ENCODE data around the gene SENP7. TPM values are rescaled to one million over a fixed set of nuclear protein-coding genes. Genes with fewer than 3 reads are reported as not detected.
"Not testable (repeated sequence)": the region's sequence is repeated elsewhere in the genome, so short reads cannot be mapped to it uniquely, and the experiment has no call there.

The SENP7 gene
- total and polyA plus RNA-seq, 2 donors (not counting 1 experiment from before 2014, with no cell fraction given) = 14.7 to 50.3 TPM

- 14% methylated on average over 2 of the region's 3 CpGs for WGBS (ENCODE audit: insufficient coverage)
- Mint-ChIP-seq H3K27me3 (no peaks in the 10 kb centered on the region), H3K27ac (no peak overlapping the region), H3K4me1 (peaks cover 42% of the 10 kb centered on the region), H3K4me3 (no peak overlapping the region), H3K9me3 (ENCODE audit: insufficient read depth) (no peaks in the 10 kb centered on the region)
- Histone ChIP-seq H4K20me1 (ENCODE audit: control insufficient read depth, insufficient read depth, low read length, poor library complexity, severe bottlenecking) (peaks cover 21% of the 10 kb centered on the region), H3K79me2 (ENCODE audit: control insufficient read depth, insufficient read depth, low read length) (peaks cover 75% of the 10 kb centered on the region), H3K9me3 (ENCODE audit: control extremely low read depth in 1 of 3, control insufficient read depth in 2 of 3, insufficient read depth in 1 of 3, low read length in 2 of 3) (no peaks in the 10 kb centered on the region), H3K4me2 (replicated peaks; ENCODE audit: low read depth, low read length, poor library complexity, severe bottlenecking) (peak overlapping the region; percentile 10), H2AFZ (ENCODE audit: insufficient read depth, low read depth, low read length, poor library complexity, severe bottlenecking) (no peak overlapping the region), H3K36me3 (replicated peaks in 1 of 2; ENCODE audit: control extremely low read depth in 1 of 2, control insufficient read depth in 1 of 2, extremely low read depth in 1 of 2, insufficient read depth in 2 of 2, low read length in 1 of 2) (peaks cover 3 to 15% of the 10 kb centered on the region in 2 experiments), H3K4me1 (ENCODE audit: control insufficient read depth in 2 of 2, insufficient read depth in 2 of 2, low read length in 2 of 2) (peaks cover 6 to 7% of the 10 kb centered on the region in 2 donors), H3K27ac (ENCODE audit: low read length in 2 of 2) (no peak overlapping the region), H3K27me3 (replicated peaks in 1 of 4; ENCODE audit: control extremely low read depth in 1 of 4, control insufficient read depth in 3 of 4, insufficient read depth in 4 of 4, low read length in 3 of 4) (no peaks in the 10 kb centered on the region), H3K9ac (ENCODE audit: low read length) (no peak overlapping the region), H3K4me3 (ENCODE audit: control extremely low read depth in 1 of 5, extremely low read depth in 1 of 5, insufficient read depth in 1 of 5, low read depth in 2 of 5, low read length in 4 of 5) (no peak overlapping the region)
- DNase-seq (no peak), ATAC-seq (ENCODE audit: low read depth) (no peak)
- intact Hi-C loops (cut with micrococcal nuclease) = no loop called here
- TF ChIP-seq EZH2 (IDR thresholded peaks at IDR 0.05; ENCODE audit: borderline replicate concordance, insufficient read depth, low read depth, low read length, poor library complexity, severe bottlenecking) = no peak
- TF ChIP-seq, protein P1, sequence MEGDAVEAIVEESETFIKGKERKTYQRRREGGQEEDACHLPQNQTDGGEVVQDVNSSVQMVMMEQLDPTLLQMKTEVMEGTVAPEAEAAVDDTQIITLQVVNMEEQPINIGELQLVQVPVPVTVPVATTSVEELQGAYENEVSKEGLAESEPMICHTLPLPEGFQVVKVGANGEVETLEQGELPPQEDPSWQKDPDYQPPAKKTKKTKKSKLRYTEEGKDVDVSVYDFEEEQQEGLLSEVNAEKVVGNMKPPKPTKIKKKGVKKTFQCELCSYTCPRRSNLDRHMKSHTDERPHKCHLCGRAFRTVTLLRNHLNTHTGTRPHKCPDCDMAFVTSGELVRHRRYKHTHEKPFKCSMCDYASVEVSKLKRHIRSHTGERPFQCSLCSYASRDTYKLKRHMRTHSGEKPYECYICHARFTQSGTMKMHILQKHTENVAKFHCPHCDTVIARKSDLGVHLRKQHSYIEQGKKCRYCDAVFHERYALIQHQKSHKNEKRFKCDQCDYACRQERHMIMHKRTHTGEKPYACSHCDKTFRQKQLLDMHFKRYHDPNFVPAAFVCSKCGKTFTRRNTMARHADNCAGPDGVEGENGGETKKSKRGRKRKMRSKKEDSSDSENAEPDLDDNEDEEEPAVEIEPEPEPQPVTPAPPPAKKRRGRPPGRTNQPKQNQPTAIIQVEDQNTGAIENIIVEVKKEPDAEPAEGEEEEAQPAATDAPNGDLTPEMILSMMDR (IDR thresholded peaks at IDR 0.05) = no peak
- CTCF ChIA-PET = no interaction called here
- POLR2A ChIA-PET = no interaction called here
These were observed 34.0 kb downstream of the SENP7 start for GRCh38 chr3:101478980-101479379.

DNA sequence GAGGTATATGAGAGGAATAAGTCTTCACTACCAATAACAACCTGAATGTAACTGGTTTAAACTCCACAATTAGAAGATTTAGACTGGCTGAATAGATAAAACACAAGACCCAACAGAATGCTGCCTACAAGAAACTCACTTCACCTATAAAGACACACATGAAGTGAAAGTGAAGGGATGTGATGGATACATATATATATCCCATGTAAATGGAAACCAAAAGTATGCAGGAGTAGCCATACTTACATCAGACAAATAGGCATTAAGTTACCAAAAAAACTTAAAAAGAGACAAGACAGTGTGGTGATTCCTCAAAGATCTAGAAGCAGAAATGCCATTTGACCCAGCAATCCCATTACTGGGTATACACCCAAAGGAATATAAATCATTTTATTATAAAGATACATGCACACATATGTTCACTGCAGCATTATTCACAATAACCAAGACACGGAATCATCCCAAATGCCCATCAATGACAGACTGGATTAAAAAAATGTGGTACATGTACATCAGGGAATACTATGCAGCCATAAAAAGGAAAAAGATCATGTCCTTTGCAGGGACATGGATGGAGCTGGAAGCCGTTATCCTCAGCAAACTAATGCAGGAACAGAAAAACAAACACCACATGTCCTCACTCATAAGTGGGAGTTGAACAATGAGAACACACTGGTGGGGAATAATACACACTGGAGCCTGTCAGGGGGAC lies 38.0 kb downstream of the SENP7 start:
- intact Hi-C loops (cut with micrococcal nuclease); H3K4me3 ChIP-seq (ENCODE audit: control extremely low read depth in 1 of 5, extremely low read depth in 1 of 5, insufficient read depth in 1 of 5, low read depth in 2 of 5, low read length in 4 of 5); DNase-seq; ATAC-seq (ENCODE audit: low read depth); H3K9me3 ChIP-seq (ENCODE audit: control extremely low read depth in 1 of 3, control insufficient read depth in 2 of 3, insufficient read depth in 1 of 3, low read length in 2 of 3); H3K9me3 Mint-ChIP-seq (ENCODE audit: insufficient read depth); H3K4me1 ChIP-seq (ENCODE audit: control insufficient read depth in 2 of 2, insufficient read depth in 2 of 2, low read length in 2 of 2); H3K27me3 ChIP-seq (replicated peaks in 1 of 4; ENCODE audit: control extremely low read depth in 1 of 4, control insufficient read depth in 3 of 4, insufficient read depth in 4 of 4, low read length in 3 of 4); POLR2A ChIA-PET; H3K27me3 Mint-ChIP-seq; H3K4me2 ChIP-seq (replicated peaks; ENCODE audit: low read depth, low read length, poor library complexity, severe bottlenecking); H3K27ac Mint-ChIP-seq; H3K27ac ChIP-seq (ENCODE audit: low read length in 2 of 2); H3K4me3 Mint-ChIP-seq; H3K9ac ChIP-seq (ENCODE audit: low read length); CTCF ChIA-PET; H2AFZ ChIP-seq (ENCODE audit: insufficient read depth, low read depth, low read length, poor library complexity, severe bottlenecking): not testable (repeated sequence)
- H3K4me1 Mint-ChIP-seq = peaks cover 42% of the 10 kb centered on the region
- H3K36me3 ChIP-seq (replicated peaks in 1 of 2; ENCODE audit: control extremely low read depth in 1 of 2, control insufficient read depth in 1 of 2, extremely low read depth in 1 of 2, insufficient read depth in 2 of 2, low read length in 1 of 2) = peaks cover 4 to 18% of the 10 kb centered on the region in 2 experiments
- no CpG with 5 or more reads among the region's 2 CpGs for WGBS (ENCODE audit: insufficient coverage)
- H4K20me1 ChIP-seq (ENCODE audit: control insufficient read depth, insufficient read depth, low read length, poor library complexity, severe bottlenecking) = peaks cover 19% of the 10 kb centered on the region
- H3K79me2 ChIP-seq (ENCODE audit: control insufficient read depth, insufficient read depth, low read length) = peaks cover 57% of the 10 kb centered on the region

DNA sequence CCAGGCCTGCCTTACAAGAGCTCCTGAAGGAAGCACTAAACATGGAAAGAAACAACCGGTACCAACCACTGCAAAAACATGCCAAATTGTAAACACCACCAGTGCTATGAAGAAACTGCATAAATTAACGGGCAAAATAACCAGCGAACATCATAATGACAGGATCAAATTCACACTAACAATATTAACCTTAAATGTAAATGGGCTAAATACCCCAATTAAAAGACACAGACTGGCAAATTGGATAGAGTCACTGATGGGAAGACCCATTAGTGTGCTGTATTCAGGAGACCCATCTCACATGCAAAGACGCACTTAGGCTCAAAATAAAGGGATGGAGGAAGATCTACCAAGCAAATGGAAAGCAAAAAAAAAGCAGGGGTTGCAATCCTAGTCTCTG lies 44.3 kb downstream of the SENP7 start:
- Histone ChIP-seq H4K20me1 (ENCODE audit: control insufficient read depth, insufficient read depth, low read length, poor library complexity, severe bottlenecking) (peaks cover 14% of the 10 kb centered on the region), H3K79me2 (ENCODE audit: control insufficient read depth, insufficient read depth, low read length) (peaks cover 47% of the 10 kb centered on the region)
- H3K4me3 Mint-ChIP-seq; H3K9me3 Mint-ChIP-seq (ENCODE audit: insufficient read depth); H2AFZ ChIP-seq (ENCODE audit: insufficient read depth, low read depth, low read length, poor library complexity, severe bottlenecking); intact Hi-C loops (cut with micrococcal nuclease); DNase-seq; CTCF ChIA-PET; H3K4me1 ChIP-seq (ENCODE audit: control insufficient read depth in 2 of 2, insufficient read depth in 2 of 2, low read length in 2 of 2); H3K4me2 ChIP-seq (replicated peaks; ENCODE audit: low read depth, low read length, poor library complexity, severe bottlenecking); H3K27ac ChIP-seq (ENCODE audit: low read length in 2 of 2); ATAC-seq (ENCODE audit: low read depth); H3K27me3 ChIP-seq (replicated peaks in 1 of 4; ENCODE audit: control extremely low read depth in 1 of 4, control insufficient read depth in 3 of 4, insufficient read depth in 4 of 4, low read length in 3 of 4); H3K27me3 Mint-ChIP-seq; H3K9me3 ChIP-seq (ENCODE audit: control extremely low read depth in 1 of 3, control insufficient read depth in 2 of 3, insufficient read depth in 1 of 3, low read length in 2 of 3); H3K9ac ChIP-seq (ENCODE audit: low read length); H3K27ac Mint-ChIP-seq; H3K4me3 ChIP-seq (ENCODE audit: control extremely low read depth in 1 of 5, extremely low read depth in 1 of 5, insufficient read depth in 1 of 5, low read depth in 2 of 5, low read length in 4 of 5); POLR2A ChIA-PET; H3K36me3 ChIP-seq (replicated peaks in 1 of 2; ENCODE audit: control extremely low read depth in 1 of 2, control insufficient read depth in 1 of 2, extremely low read depth in 1 of 2, insufficient read depth in 2 of 2, low read length in 1 of 2): not testable (repeated sequence)
- WGBS (ENCODE audit: insufficient coverage) = no CpG with 5 or more reads among the region's 4 CpGs
- H3K4me1 Mint-ChIP-seq = peaks cover 48% of the 10 kb centered on the region

All from B cell (primary cell).